ENCODE results near the gene CCNE1.

The CCNE1 gene

GRCh38 chr19:29858000-29858596 lies 46.3 kb downstream of the CCNE1 start:
- no peak overlapping the region for H3K4me3 Mint-ChIP-seq
- H3K27me3 Mint-ChIP-seq, result peaks cover 18% of the 10 kb centered on the region
- DNase-seq, result peak; percentile 46
- H3K36me3 Mint-ChIP-seq (ENCODE audit: low read depth), result no peaks in the 10 kb centered on the region
- H3K4me1 Mint-ChIP-seq (ENCODE audit: low read depth), result peaks cover 6% of the 10 kb centered on the region
- no peak overlapping the region for H3K27ac Mint-ChIP-seq
- H3K9me3 Mint-ChIP-seq, result no peaks in the 10 kb centered on the region

GRCh38 chr19:29858621-29859020 lies 46.8 kb downstream of the CCNE1 start:
- no peaks in the 10 kb centered on the region for H3K36me3 Mint-ChIP-seq (ENCODE audit: low read depth)
- no peak for DNase-seq
- H3K4me3 Mint-ChIP-seq, result no peak overlapping the region
- H3K9me3 Mint-ChIP-seq, result no peaks in the 10 kb centered on the region
- H3K27ac Mint-ChIP-seq, result no peak overlapping the region
- H3K27me3 Mint-ChIP-seq, result peaks cover 19% of the 10 kb centered on the region
- H3K4me1 Mint-ChIP-seq (ENCODE audit: low read depth), result peaks cover 6% of the 10 kb centered on the region

- H3K4me3 Mint-ChIP-seq, result no peak overlapping the region
- peaks cover 3% of the 10 kb centered on the region for H3K4me1 Mint-ChIP-seq (ENCODE audit: low read depth)
- peaks cover 21% of the 10 kb centered on the region for H3K27me3 Mint-ChIP-seq
- no peaks in the 10 kb centered on the region for H3K36me3 Mint-ChIP-seq (ENCODE audit: low read depth)
- no peaks in the 10 kb centered on the region for H3K9me3 Mint-ChIP-seq
- DNase-seq, result no peak
- no peak overlapping the region for H3K27ac Mint-ChIP-seq
Measured at GRCh38 chr19:29860492-29860891, 48.7 kb downstream of the CCNE1 start.

GRCh38 chr19:29861574-29861973 lies 49.8 kb downstream of the CCNE1 start:
- Mint-ChIP-seq H3K4me3 (no peak overlapping the region), H3K9me3 (peaks cover 2% of the 10 kb centered on the region), H3K27ac (no peak overlapping the region), H3K27me3 (peaks cover 21% of the 10 kb centered on the region), H3K36me3 (ENCODE audit: low read depth) (no peaks in the 10 kb centered on the region), H3K4me1 (ENCODE audit: low read depth) (peaks cover 3% of the 10 kb centered on the region)
- no peak for DNase-seq

- H3K4me3 Mint-ChIP-seq, result no peak overlapping the region
- peaks cover 10% of the 10 kb centered on the region for H3K9me3 Mint-ChIP-seq
- no peak overlapping the region for H3K27ac Mint-ChIP-seq
- peaks cover 21% of the 10 kb centered on the region for H3K27me3 Mint-ChIP-seq
- no peak for DNase-seq
- H3K4me1 Mint-ChIP-seq (ENCODE audit: low read depth), result no peaks in the 10 kb centered on the region
- H3K36me3 Mint-ChIP-seq (ENCODE audit: low read depth), result peaks cover 3% of the 10 kb centered on the region
Measured at GRCh38 chr19:29866011-29866410, 54.2 kb downstream of the CCNE1 start.

GRCh38 chr19:29867984-29868383 lies 56.2 kb downstream of the CCNE1 start:
- Mint-ChIP-seq H3K9me3 (peaks cover 10% of the 10 kb centered on the region), H3K27ac (no peak overlapping the region), H3K4me3 (no peak overlapping the region), H3K4me1 (ENCODE audit: low read depth) (peaks cover 7% of the 10 kb centered on the region), H3K27me3 (peaks cover 23% of the 10 kb centered on the region), H3K36me3 (ENCODE audit: low read depth) (peaks cover 3% of the 10 kb centered on the region)
- no peak for DNase-seq

GRCh38 chr19:29871143-29871542 lies 59.4 kb downstream of the CCNE1 start:
- Mint-ChIP-seq H3K4me3 (no peak overlapping the region), H3K9me3 (peaks cover 10% of the 10 kb centered on the region), H3K4me1 (ENCODE audit: low read depth) (peaks cover 7% of the 10 kb centered on the region), H3K36me3 (ENCODE audit: low read depth) (peaks cover 3% of the 10 kb centered on the region), H3K27me3 (peaks cover 26% of the 10 kb centered on the region), H3K27ac (no peak overlapping the region)
- no peak for DNase-seq

- Mint-ChIP-seq H3K4me1 (ENCODE audit: low read depth) (peaks cover 7% of the 10 kb centered on the region), H3K27ac (no peak overlapping the region), H3K4me3 (peak overlapping the region; percentile 39), H3K27me3 (peaks cover 26% of the 10 kb centered on the region), H3K9me3 (peaks cover 8% of the 10 kb centered on the region), H3K36me3 (ENCODE audit: low read depth) (peaks cover 3% of the 10 kb centered on the region)
- DNase-seq, result peak; percentile 37
Measured at GRCh38 chr19:29872224-29872731, 60.5 kb downstream of the CCNE1 start.

- Mint-ChIP-seq H3K27me3 (peaks cover 26% of the 10 kb centered on the region), H3K27ac (no peak overlapping the region), H3K4me3 (peak overlapping the region; percentile 63), H3K4me1 (ENCODE audit: low read depth) (peaks cover 7% of the 10 kb centered on the region), H3K36me3 (ENCODE audit: low read depth) (no peaks in the 10 kb centered on the region), H3K9me3 (peaks cover 3% of the 10 kb centered on the region)
- DNase-seq, result peak; percentile 85
Measured at GRCh38 chr19:29873024-29873800, 61.4 kb downstream of the CCNE1 start.
